Type B pancreatic cell (in vitro differentiated cells): Measurements from ENCODE around the gene HSPA14. TPM values are rescaled to one million over a fixed set of nuclear protein-coding genes. Genes with fewer than 3 reads are reported as not detected.

Experiments used
- DNase-seq: peaks from one replicate; pipeline ENCODE4 v3.0.0; 2021; ENCODE audit warnings: mixed read lengths; ENCODE audit not compliant: unreplicated experiment; ENCODE audit errors: extremely low spot score
- H3K27ac Mint-ChIP-seq: 2 replicates; pipeline ENCODE4 v1.8.0; 2021; ENCODE audit warnings: mild to moderate bottlenecking, mixed read lengths
- H3K27me3 Mint-ChIP-seq: 2 replicates; pipeline ENCODE4 v1.8.0; 2021; ENCODE audit warnings: mixed read lengths
- H3K36me3 Mint-ChIP-seq: 2 replicates; pipeline ENCODE4 v1.8.0; 2021; ENCODE audit warnings: mixed read lengths
- H3K4me1 Mint-ChIP-seq: one replicate; pipeline ENCODE4 v1.8.0; 2021; ENCODE audit warnings: mixed read lengths; ENCODE audit not compliant: unreplicated experiment
- H3K4me3 Mint-ChIP-seq: 2 replicates; pipeline ENCODE4 v1.8.0; 2021; ENCODE audit warnings: mild to moderate bottlenecking, mixed read lengths
- H3K9me3 Mint-ChIP-seq: 2 replicates; pipeline ENCODE4 v1.8.0; 2021; ENCODE audit warnings: mixed read lengths
- CTCF ChIP-seq: fragments of 200-600 bp; sonication (generic); conservative IDR thresholded peaks from 2 replicates; pipeline ENCODE4 v1.5.0; 2021; ENCODE audit warnings: antibody characterized with exemption, mild to moderate bottlenecking
- total RNA-seq: library from RNA; stranded (reverse); gene quantifications from 2 replicates; pipeline ENCODE4 v1.2.1, GENCODE V29; 2021; ENCODE audit warnings: low replicate concordance

The HSPA14 gene
- total RNA-seq, 1 donor from 2014 or later = 17.3 TPM

DNA sequence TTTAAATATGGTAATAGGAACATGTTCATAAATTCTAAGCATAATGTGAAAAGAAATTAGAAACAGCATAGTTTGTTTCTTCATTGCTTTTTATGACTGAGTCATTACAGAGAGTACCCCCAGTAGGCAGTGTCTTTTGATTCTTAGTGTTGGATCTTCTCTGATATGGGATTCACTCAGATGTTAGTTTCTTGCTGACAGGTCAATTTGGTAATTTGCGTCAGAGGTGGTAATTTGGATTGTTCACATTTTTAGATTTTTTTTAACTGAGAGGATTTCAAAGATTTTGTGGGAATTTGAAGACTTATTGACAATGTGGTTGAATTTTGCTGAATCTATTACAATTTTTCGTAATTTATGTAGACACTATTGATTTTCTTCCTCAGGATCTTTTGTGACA is 2.1 kb downstream of the HSPA14 start:
- peak overlapping the region; percentile 72 for H3K4me3 Mint-ChIP-seq
- H3K4me1 Mint-ChIP-seq = peaks cover 14% of the 10 kb centered on the region
- no peaks in the 10 kb centered on the region for H3K27me3 Mint-ChIP-seq
- peaks cover 14% of the 10 kb centered on the region for H3K36me3 Mint-ChIP-seq
- H3K9me3 Mint-ChIP-seq = no peaks in the 10 kb centered on the region
- peak overlapping the region; percentile 33 for H3K27ac Mint-ChIP-seq
- TF ChIP-seq CTCF = no peak
- DNase-seq = no peak

- peaks cover 5% of the 10 kb centered on the region for H3K4me1 Mint-ChIP-seq
- TF ChIP-seq CTCF = no peak
- no peak overlapping the region for H3K27ac Mint-ChIP-seq
- DNase-seq = no peak
- H3K36me3 Mint-ChIP-seq = peaks cover 21% of the 10 kb centered on the region
- H3K4me3 Mint-ChIP-seq = no peak overlapping the region
- H3K27me3 Mint-ChIP-seq = no peaks in the 10 kb centered on the region
- H3K9me3 Mint-ChIP-seq = no peaks in the 10 kb centered on the region
Measured at GRCh38 chr10:14843327-14843988, 5.4 kb downstream of the HSPA14 start.

DNA sequence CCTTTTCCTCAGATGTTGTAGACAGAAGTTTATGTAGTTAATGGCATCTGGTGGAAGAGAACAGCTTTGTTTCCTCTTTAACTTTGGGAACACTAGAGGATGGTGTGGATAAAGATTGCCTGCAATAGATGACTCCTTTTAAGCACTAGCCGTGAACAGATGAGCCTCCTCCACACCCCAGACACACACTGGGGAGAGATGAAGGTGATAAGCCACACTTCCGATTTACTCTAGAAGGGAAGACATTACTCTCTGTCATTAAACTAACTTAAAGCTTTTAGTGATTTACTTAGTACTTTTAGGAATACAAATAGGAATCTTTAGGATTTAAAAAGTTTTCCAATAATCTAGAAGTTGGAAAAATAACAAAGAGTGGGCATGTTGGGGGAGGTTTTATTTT is 6.8 kb downstream of the HSPA14 start:
- Mint-ChIP-seq H3K27ac (no peak overlapping the region), H3K4me3 (no peak overlapping the region), H3K4me1 (no peaks in the 10 kb centered on the region), H3K27me3 (no peaks in the 10 kb centered on the region), H3K36me3 (peaks cover 17% of the 10 kb centered on the region), H3K9me3 (no peaks in the 10 kb centered on the region)
- TF ChIP-seq CTCF = no peak
- no peak for DNase-seq

DNA sequence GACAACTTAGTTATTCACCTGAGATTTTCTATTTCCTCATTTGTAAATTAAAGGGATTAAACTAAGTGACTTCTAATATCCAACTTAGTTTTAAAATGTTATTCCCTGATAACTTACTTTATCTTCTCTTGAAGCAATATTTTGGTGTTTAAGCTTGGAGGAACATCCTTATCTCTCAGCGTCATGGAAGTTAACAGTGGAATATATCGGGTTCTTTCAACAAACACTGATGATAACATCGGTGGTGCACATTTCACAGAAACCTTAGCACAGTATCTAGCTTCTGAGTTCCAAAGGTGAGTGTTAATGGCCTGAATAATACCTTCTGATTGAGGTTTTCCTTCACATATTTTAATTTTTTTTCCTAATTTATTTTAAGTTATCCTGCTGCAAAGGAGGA is 14.1 kb downstream of the HSPA14 start:
- Mint-ChIP-seq H3K4me1 (no peaks in the 10 kb centered on the region), H3K9me3 (no peaks in the 10 kb centered on the region), H3K27ac (no peak overlapping the region), H3K4me3 (no peak overlapping the region), H3K27me3 (no peaks in the 10 kb centered on the region), H3K36me3 (peaks cover 12% of the 10 kb centered on the region)
- no peak for TF ChIP-seq CTCF
- DNase-seq = no peak

- no peaks in the 10 kb centered on the region for H3K27me3 Mint-ChIP-seq
- H3K36me3 Mint-ChIP-seq = peaks cover 18% of the 10 kb centered on the region
- H3K4me3 Mint-ChIP-seq = no peak overlapping the region
- no peak overlapping the region for H3K27ac Mint-ChIP-seq
- TF ChIP-seq CTCF = no peak
- H3K4me1 Mint-ChIP-seq = no peaks in the 10 kb centered on the region
- DNase-seq = no peak
- H3K9me3 Mint-ChIP-seq = no peaks in the 10 kb centered on the region
Measured at GRCh38 chr10:14855453-14855852, 17.3 kb downstream of the HSPA14 start.
